AG10803 (cell line): ENCODE results near the gene TESMIN.

ENCODE experiments used
- DNase-seq: peaks from one replicate; pipeline ENCODE4 v3.0.0; 2010; ENCODE audit warnings: low read depth
- H3K4me3 ChIP-seq: 2 replicates; pipeline ENCODE4 v1.5.1; 2011; ENCODE audit warnings: mild to moderate bottlenecking, low read length, control low read depth
- CTCF ChIP-seq: conservative IDR thresholded peaks from 2 replicates; pipeline ENCODE4 v1.5.1; 2011; ENCODE audit warnings: mild to moderate bottlenecking, low read length, control low read depth, inconsistent platforms

TESMIN gene

GRCh38 chr11:68685656-68686380 lies 65.5 kb downstream of the TESMIN start:
- H3K4me3 ChIP-seq: no peak overlapping the region
- no peak for DNase-seq
- no peak for TF ChIP-seq CTCF

GRCh38 chr11:68684385-68685356 lies 66.6 kb downstream of the TESMIN start, which contains the start of gene GAL:
TSS of gene GAL (plus strand) at chr11:68684544. CDS start at chr11:68684924, 380 bp downstream.
- H3K4me3 ChIP-seq: no peak within 1 kb of the TSS
- DNase-seq: no peak
- TF ChIP-seq CTCF: no peak

GRCh38 chr11:68683536-68684384 lies 67.6 kb downstream of the TESMIN start:
- no peak overlapping the region for H3K4me3 ChIP-seq
- DNase-seq: no peak
- TF ChIP-seq CTCF: no peak

- TF ChIP-seq CTCF: no peak
- H3K4me3 ChIP-seq: no peak overlapping the region
- no peak for DNase-seq
Measured at GRCh38 chr11:68683121-68683520, 68.2 kb downstream of the TESMIN start.

GRCh38 chr11:68682531-68682961 lies 68.8 kb downstream of the TESMIN start:
- no peak for TF ChIP-seq CTCF
- DNase-seq: no peak

GRCh38 chr11:68680541-68681231 lies 70.6 kb downstream of the TESMIN start:
- no peak overlapping the region for H3K4me3 ChIP-seq
- no peak for DNase-seq
- no peak for TF ChIP-seq CTCF

More at GRCh38 chr11:68682531-68682961, 68.8 kb downstream of the TESMIN start:
- H3K4me3 ChIP-seq: no peak overlapping the region
